Progenitor cell of endocrine pancreas (in vitro differentiated cells): ENCODE results near the gene RAB3GAP2. TPM values are rescaled to one million over a fixed set of nuclear protein-coding genes. Genes with fewer than 3 reads are reported as not detected.
"Not testable (repeated sequence)": the region's sequence is repeated elsewhere in the genome, so short reads cannot be mapped to it uniquely, and the experiment has no call there.

Experiments
- DNase-seq: peaks from one replicate; pipeline ENCODE4 v3.0.0; 2021; ENCODE audit warnings: low spot score; ENCODE audit not compliant: unreplicated experiment
- H3K27ac Mint-ChIP-seq: 2 replicates; pipeline ENCODE4 v1.8.0; 2021; ENCODE audit warnings: mild to moderate bottlenecking, moderate library complexity, mixed read lengths
- H3K27me3 Mint-ChIP-seq: 2 replicates; pipeline ENCODE4 v1.8.0; 2021; ENCODE audit warnings: mixed read lengths
- H3K36me3 Mint-ChIP-seq: 2 replicates; pipeline ENCODE4 v1.8.0; 2022; ENCODE audit warnings: mixed read lengths; ENCODE audit not compliant: insufficient read depth
- H3K4me1 Mint-ChIP-seq: 2 replicates; pipeline ENCODE4 v1.8.0; 2021; ENCODE audit warnings: low read depth, mixed read lengths
- H3K4me3 Mint-ChIP-seq: 2 replicates; pipeline ENCODE4 v1.8.0; 2021; ENCODE audit warnings: low read depth, mild to moderate bottlenecking, moderate library complexity, mixed read lengths
- H3K9me3 Mint-ChIP-seq: 2 replicates; pipeline ENCODE4 v1.8.0; 2021; ENCODE audit warnings: low read depth, mixed read lengths
- CTCF ChIP-seq: fragments of 200-600 bp; sonication (generic); IDR thresholded peaks from one replicate; pipeline ENCODE4 v1.5.0; 2021; ENCODE audit warnings: antibody characterized with exemption, mild to moderate bottlenecking; ENCODE audit not compliant: unreplicated experiment
- total RNA-seq: library from RNA; stranded (reverse); gene quantifications from 2 replicates; pipeline ENCODE4 v1.2.1, GENCODE V29; 2021

Gene RAB3GAP2
- total RNA-seq, 1 donor from 2014 or later, result 47.9 TPM

GRCh38 chr1:220250681-220251080 is 21.6 kb downstream of the RAB3GAP2 start:
- Mint-ChIP-seq H3K4me3 (no peak overlapping the region), H3K27me3 (no peaks in the 10 kb centered on the region), H3K36me3 (peaks cover 74% of the 10 kb centered on the region), H3K9me3 (peaks cover 45% of the 10 kb centered on the region), H3K27ac (no peak overlapping the region), H3K4me1 (no peaks in the 10 kb centered on the region)
- DNase-seq, result no peak
- no peak for TF ChIP-seq CTCF

- Mint-ChIP-seq H3K36me3 (peaks cover 74% of the 10 kb centered on the region), H3K27ac (no peak overlapping the region), H3K9me3 (peaks cover 45% of the 10 kb centered on the region), H3K27me3 (no peaks in the 10 kb centered on the region), H3K4me1 (no peaks in the 10 kb centered on the region), H3K4me3 (no peak overlapping the region)
- TF ChIP-seq CTCF, result no peak
- no peak for DNase-seq
These were observed 22.7 kb downstream of the RAB3GAP2 start for GRCh38 chr1:220249522-220249921.

GRCh38 chr1:220248715-220249265 is 23.5 kb downstream of the RAB3GAP2 start:
- Mint-ChIP-seq H3K9me3 (peaks cover 52% of the 10 kb centered on the region), H3K36me3 (peaks cover 80% of the 10 kb centered on the region)
- not testable (repeated sequence) for H3K27me3 Mint-ChIP-seq, H3K4me3 Mint-ChIP-seq, DNase-seq, H3K4me1 Mint-ChIP-seq, H3K27ac Mint-ChIP-seq

GRCh38 chr1:220245900-220246299 is 26.4 kb downstream of the RAB3GAP2 start:
- Mint-ChIP-seq H3K36me3 (peaks cover 56% of the 10 kb centered on the region), H3K9me3 (peaks cover 47% of the 10 kb centered on the region)
- H3K4me1 Mint-ChIP-seq, H3K27ac Mint-ChIP-seq, H3K27me3 Mint-ChIP-seq, DNase-seq, H3K4me3 Mint-ChIP-seq: not testable (repeated sequence)

GRCh38 chr1:220243947-220244346 is 28.3 kb downstream of the RAB3GAP2 start:
- TF ChIP-seq CTCF, result no peak
- no peaks in the 10 kb centered on the region for H3K27me3 Mint-ChIP-seq
- H3K27ac Mint-ChIP-seq, result no peak overlapping the region
- no peak overlapping the region for H3K4me3 Mint-ChIP-seq
- no peak for DNase-seq
- H3K4me1 Mint-ChIP-seq, result peaks cover 1% of the 10 kb centered on the region
- H3K36me3 Mint-ChIP-seq, result peaks cover 37% of the 10 kb centered on the region
- peaks cover 31% of the 10 kb centered on the region for H3K9me3 Mint-ChIP-seq

GRCh38 chr1:220241072-220241663 is 31.1 kb downstream of the RAB3GAP2 start:
- Mint-ChIP-seq H3K27ac (no peak overlapping the region), H3K4me3 (no peak overlapping the region), H3K36me3 (peaks cover 21% of the 10 kb centered on the region), H3K9me3 (peaks cover 16% of the 10 kb centered on the region), H3K4me1 (peaks cover 1% of the 10 kb centered on the region), H3K27me3 (no peaks in the 10 kb centered on the region)
- TF ChIP-seq CTCF, result no peak
- no peak for DNase-seq
